Brain microvascular endothelial cell (primary cell): ENCODE data around the gene GLRA3.

Experiments used
- DNase-seq: peaks from one replicate; pipeline ENCODE4 v3.0.0-alpha.2; 2020
- H3K27ac ChIP-seq: fragments of 250-450 bp; sonication (Bioruptor Pico); 2 replicates; pipeline ENCODE4 v1.5.1; 2020; ENCODE audit warnings: mild to moderate bottlenecking, moderate library complexity
- H3K27me3 ChIP-seq: fragments of 250-450 bp; sonication (Bioruptor Pico); replicated peaks from 2 replicates; pipeline ENCODE4 v1.5.1; 2020; ENCODE audit warnings: mild to moderate bottlenecking
- H3K36me3 ChIP-seq: fragments of 250-450 bp; sonication (Bioruptor Pico); replicated peaks from 2 replicates; pipeline ENCODE4 v1.5.1; 2020; ENCODE audit warnings: mild to moderate bottlenecking
- H3K4me3 ChIP-seq: 2 replicates; pipeline ENCODE4 v1.5.1; 2011; ENCODE audit warnings: low read depth, mild to moderate bottlenecking, control low read depth, low read length, moderate library complexity
- in situ Hi-C: cut with HindIII; loops from 2 replicates; pipeline ENCODE4 v1.10.0; 2017; ENCODE audit warnings: low sequenced_read_pairs, low pct_ligation_motif_present
- TF ChIP-seq, protein P1 (sequence below): IDR thresholded peaks from 2 replicates; pipeline ENCODE4 v1.5.1; 2011; ENCODE audit warnings: low read depth, mild to moderate bottlenecking, moderate library complexity, low read length, control low read depth, inconsistent platforms; ENCODE audit errors: missing control alignments

GLRA3 gene

GRCh38 chr4:174764105-174764729 is 64.8 kb downstream of the GLRA3 start:
- DNase-seq = no peak
- Histone ChIP-seq H3K36me3 (no peaks in the 10 kb centered on the region), H3K4me3 (no peak overlapping the region), H3K27ac (no peak overlapping the region), H3K27me3 (no peaks in the 10 kb centered on the region)
- TF ChIP-seq, protein P1, sequence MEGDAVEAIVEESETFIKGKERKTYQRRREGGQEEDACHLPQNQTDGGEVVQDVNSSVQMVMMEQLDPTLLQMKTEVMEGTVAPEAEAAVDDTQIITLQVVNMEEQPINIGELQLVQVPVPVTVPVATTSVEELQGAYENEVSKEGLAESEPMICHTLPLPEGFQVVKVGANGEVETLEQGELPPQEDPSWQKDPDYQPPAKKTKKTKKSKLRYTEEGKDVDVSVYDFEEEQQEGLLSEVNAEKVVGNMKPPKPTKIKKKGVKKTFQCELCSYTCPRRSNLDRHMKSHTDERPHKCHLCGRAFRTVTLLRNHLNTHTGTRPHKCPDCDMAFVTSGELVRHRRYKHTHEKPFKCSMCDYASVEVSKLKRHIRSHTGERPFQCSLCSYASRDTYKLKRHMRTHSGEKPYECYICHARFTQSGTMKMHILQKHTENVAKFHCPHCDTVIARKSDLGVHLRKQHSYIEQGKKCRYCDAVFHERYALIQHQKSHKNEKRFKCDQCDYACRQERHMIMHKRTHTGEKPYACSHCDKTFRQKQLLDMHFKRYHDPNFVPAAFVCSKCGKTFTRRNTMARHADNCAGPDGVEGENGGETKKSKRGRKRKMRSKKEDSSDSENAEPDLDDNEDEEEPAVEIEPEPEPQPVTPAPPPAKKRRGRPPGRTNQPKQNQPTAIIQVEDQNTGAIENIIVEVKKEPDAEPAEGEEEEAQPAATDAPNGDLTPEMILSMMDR = peak; percentile 50
- in situ Hi-C loops = no loop called here

- TF ChIP-seq, protein P1 = no peak
- Histone ChIP-seq H3K27ac (no peak overlapping the region), H3K36me3 (no peaks in the 10 kb centered on the region), H3K4me3 (no peak overlapping the region), H3K27me3 (no peaks in the 10 kb centered on the region)
- DNase-seq = no peak
- in situ Hi-C loops = no loop called here
Measured at GRCh38 chr4:174763454-174764104, 65.5 kb downstream of the GLRA3 start.

- Histone ChIP-seq H3K4me3 (no peak overlapping the region), H3K36me3 (no peaks in the 10 kb centered on the region), H3K27me3 (no peaks in the 10 kb centered on the region), H3K27ac (no peak overlapping the region)
- no peak for DNase-seq
- TF ChIP-seq, protein P1 = no peak
- in situ Hi-C loops = no loop called here
Measured at GRCh38 chr4:174761451-174761850, 67.6 kb downstream of the GLRA3 start.

- H3K27ac ChIP-seq = no peak overlapping the region
- H3K36me3 ChIP-seq = no peaks in the 10 kb centered on the region
- TF ChIP-seq, protein P1 = no peak
- in situ Hi-C loops = no loop called here
- H3K27me3 ChIP-seq = no peaks in the 10 kb centered on the region
- H3K4me3 ChIP-seq = no peak overlapping the region
- DNase-seq = no peak
Measured at GRCh38 chr4:174757736-174758135, 71.3 kb downstream of the GLRA3 start.

- in situ Hi-C loops = no loop called here
Measured at GRCh38 chr4:174753021-174753420, 76.0 kb downstream of the GLRA3 start.

More at GRCh38 chr4:174753021-174753420, 76.0 kb downstream of the GLRA3 start:
- H3K4me3 ChIP-seq = no peak overlapping the region
- no peak overlapping the region for H3K27ac ChIP-seq
- H3K36me3 ChIP-seq = no peaks in the 10 kb centered on the region
- H3K27me3 ChIP-seq = no peaks in the 10 kb centered on the region
- TF ChIP-seq, protein P1 = no peak
- no peak for DNase-seq
